ENCODE results near the gene HSPA8. TPM values are rescaled to one million over a fixed set of nuclear protein-coding genes. Genes with fewer than 3 reads are reported as not detected.

The HSPA8 gene
- total and polyA plus RNA-seq, 2 of the 8 experiments (the other 6 are each of a cell fraction or from before 2014, with no cell fraction given): 1,491 to 2,155 TPM

DNA sequence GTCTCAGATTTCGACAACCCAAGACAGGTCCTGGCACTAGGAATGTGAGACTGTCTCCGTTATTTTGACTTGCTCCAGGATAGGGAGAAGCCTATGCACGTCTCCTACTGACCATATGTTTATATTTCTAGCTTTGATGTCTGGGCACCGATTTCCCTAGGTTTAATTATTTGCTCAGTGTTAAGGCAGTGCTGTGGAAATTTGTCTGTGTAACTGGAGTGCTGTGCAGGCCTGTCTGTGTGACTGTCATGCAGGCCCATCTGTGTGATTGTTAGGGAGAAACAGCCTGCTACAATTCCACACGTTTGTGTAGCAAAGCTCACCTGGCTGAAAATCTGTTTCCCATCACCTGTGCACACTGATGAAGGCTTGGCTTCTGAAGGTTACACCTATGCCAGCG, 29.6 kb upstream of the HSPA8 start:
- ChIA-PET POLR2A (ENCODE audit: partially characterized antibody) (interaction anchor here (0.6 to 1.6 kb wide), 4 partner anchors 12 to 43 kb away, joined by 3 to 5 read pairs (median 3); partner anchors contain the start of gene HSPA8), CTCF (ENCODE audit: partially characterized antibody) (interaction anchor here (0.6 to 2.6 kb wide), 6 partner anchors 9 to 170 kb away, joined by 3 to 7 read pairs (median 4); no protein-coding TSS in a partner anchor)
- H3K4me1 ChIP-seq (replicated peaks in 1 of 4; ENCODE audit: control insufficient read depth in 3 of 4, insufficient read depth in 4 of 4, low read length in 3 of 4): no peaks in the 10 kb centered on the region
- no peak overlapping the region for H3K56ac ChIP-seq (replicated peaks; ENCODE audit: insufficient read length, low read depth, low read length)
- no peaks in the 10 kb centered on the region for H3K9me3 ChIP-seq (ENCODE audit: insufficient read depth in 2 of 2, low read depth in 1 of 2, low read length in 1 of 2)
- H4K20me1 ChIP-seq (replicated peaks in 1 of 2; ENCODE audit: control insufficient read depth in 1 of 2, insufficient read depth in 2 of 2, low read length in 2 of 2): no peaks in the 10 kb centered on the region
- H3K27me3 ChIP-seq (replicated peaks in 1 of 4; ENCODE audit: control insufficient read depth in 3 of 4, extremely low read depth in 1 of 4, insufficient read depth in 3 of 4, low read length in 3 of 4): no peaks in the 10 kb centered on the region
- no peak overlapping the region for H3K4me3 ChIP-seq (ENCODE audit: extremely low read depth in 1 of 4, insufficient read depth in 2 of 4, low read depth in 3 of 4, low read length in 4 of 4)
- no peak overlapping the region for H4K5ac ChIP-seq (ENCODE audit: insufficient read length, low read depth, low read length)
- H3K27ac ChIP-seq (ENCODE audit: low read depth, low read length): no peak overlapping the region
- no peaks in the 10 kb centered on the region for H3K23me2 ChIP-seq (ENCODE audit: low read depth, low read length)
- no peak overlapping the region for H3K4ac ChIP-seq (replicated peaks; ENCODE audit: insufficient read length, low read depth, low read length)
- no peak overlapping the region for H4K91ac ChIP-seq (replicated peaks; ENCODE audit: insufficient read length, low read length)
- H2BK12ac ChIP-seq (ENCODE audit: low read depth, low read length): no peak overlapping the region
- H3K4me2 ChIP-seq (ENCODE audit: insufficient read depth in 1 of 2, low read depth in 2 of 2, low read length in 2 of 2): no peak overlapping the region
- H3K79me2 ChIP-seq (ENCODE audit: control insufficient read depth in 1 of 2, insufficient read depth in 2 of 2, low read length in 2 of 2): no peaks in the 10 kb centered on the region
- no peak for DNase-seq (ENCODE audit: low read depth in 1 of 2, low spot score in 2 of 2)
- no peak overlapping the region for H3K23ac ChIP-seq (ENCODE audit: insufficient read length)
- no peak overlapping the region for H2AFZ ChIP-seq (ENCODE audit: low read length)
- H2BK15ac ChIP-seq (ENCODE audit: low read length): no peak overlapping the region
- no peak overlapping the region for H3K14ac ChIP-seq (ENCODE audit: insufficient read length)
- no peak overlapping the region for H2BK5ac ChIP-seq (ENCODE audit: low read depth, low read length)
- no peak overlapping the region for H2BK120ac ChIP-seq (replicated peaks; ENCODE audit: low read depth, low read length)
- H2BK20ac ChIP-seq (ENCODE audit: low read length): no peak overlapping the region
- no peaks in the 10 kb centered on the region for H3K79me1 ChIP-seq (ENCODE audit: low read depth, low read length)
- no peak for FAIRE-seq
- H4K8ac ChIP-seq (ENCODE audit: extremely low read depth, insufficient read depth, low read length): no peak overlapping the region
- H3K18ac ChIP-seq (ENCODE audit: extremely low read depth, low read length): no peak overlapping the region
- H3K9ac ChIP-seq (replicated peaks in 1 of 4; ENCODE audit: extremely low read depth in 1 of 4, low read depth in 3 of 4, low read length in 3 of 4): no peak overlapping the region
- TF ChIP-seq KDM5A (IDR thresholded peaks at IDR 0.05; ENCODE audit: low read length) (no peak), GTF2F1 (IDR thresholded peaks at IDR 0.05; ENCODE audit: borderline replicate concordance, low read depth, low read length) (no peak)
- H2AK5ac ChIP-seq (ENCODE audit: low read depth, low read length): no peak overlapping the region
- 94% methylated on average over 6 of the region's 6 CpGs; no CpG with 5 or more reads in 1 of the 2 experiments for WGBS, 2 experiments (ENCODE audit: extremely low coverage in 1 of 2, insufficient coverage in 1 of 2, insufficient read length in 1 of 2, insufficient replicate concordance in 2 of 2, low coverage in 1 of 2, low lambda C conversion rate in 2 of 2, missing lambda C conversion rate in 1 of 2)
- H3K36me3 ChIP-seq (ENCODE audit: control insufficient read depth in 2 of 4, insufficient read depth in 4 of 4, low read length in 3 of 4): no peaks in the 10 kb centered on the region
